ENCODE data around the gene OR6Y1.

Gene OR6Y1

DNA sequence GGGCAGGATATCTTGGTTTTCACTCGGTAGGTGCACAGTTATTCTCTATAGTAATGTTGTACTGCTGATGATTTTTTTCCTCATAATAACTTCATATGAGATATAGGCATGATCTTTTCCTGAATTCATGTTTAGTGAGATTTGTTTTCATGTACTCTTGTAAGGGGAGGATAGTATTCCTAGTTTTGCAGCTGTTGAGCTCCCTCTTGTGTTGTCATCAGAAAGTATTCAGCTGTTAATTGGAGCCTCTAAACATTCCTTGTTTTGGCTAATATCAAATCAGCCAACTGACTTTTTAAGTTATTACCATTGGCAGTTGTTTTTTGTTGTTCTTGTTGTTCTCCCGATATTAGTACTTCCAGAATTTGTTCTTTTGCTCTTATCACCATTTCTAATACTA is 57.8 kb downstream of the OR6Y1 start:
- DNase-seq = no peak

GRCh38 chr1:158494796-158495195 is 59.4 kb downstream of the OR6Y1 start:
- no peak for DNase-seq
